Activated CD4-positive, alpha-beta memory T cell treated with anti-CD3 and anti-CD28 coated beads, Interleukin-2, amount 10 ng/mL, durations not matched to agents 7 days and 5 days (primary cell): Measurements from ENCODE around the gene SSNA1. TPM values are rescaled to one million over a fixed set of nuclear protein-coding genes. Genes with fewer than 3 reads are reported as not detected.
"Not testable (repeated sequence)": the region's sequence is repeated elsewhere in the genome, so short reads cannot be mapped to it uniquely, and the experiment has no call there.

Experiments
- CTCF ChIA-PET: fragments of 350-600 bp; sonication (Branson Sonifier 250); formaldehyde crosslinking; loops from one replicate; lab custom pipeline; 2021; ENCODE audit warnings: antibody characterized with exemption, inconsistent platforms; lab: Charles Lee
- POLR2A ChIA-PET: fragments of 350-600 bp; sonication (Branson Sonifier 250); formaldehyde crosslinking; loops from one replicate; lab custom pipeline; 2021; ENCODE audit warnings: antibody characterized with exemption; lab: Charles Lee
- DNase-seq: peaks from one replicate; pipeline ENCODE4 v3.0.0-alpha.2; 2020
- H3K27ac Mint-ChIP-seq: one replicate; pipeline ENCODE4 v1.8.0; 2021; ENCODE audit warnings: mild to moderate bottlenecking, mixed read lengths
- H3K27me3 Mint-ChIP-seq: one replicate; pipeline ENCODE4 v1.8.0; 2021; ENCODE audit warnings: mixed read lengths
- H3K36me3 Mint-ChIP-seq: one replicate; pipeline ENCODE4 v1.8.0; 2021; ENCODE audit warnings: low read depth, mixed read lengths
- H3K4me1 Mint-ChIP-seq: one replicate; pipeline ENCODE4 v1.8.0; 2021; ENCODE audit warnings: mixed read lengths
- H3K4me3 Mint-ChIP-seq: one replicate; pipeline ENCODE4 v1.8.0; 2021; ENCODE audit warnings: mild to moderate bottlenecking, mixed read lengths
- H3K9me3 Mint-ChIP-seq: one replicate; pipeline ENCODE4 v1.8.0; 2021; ENCODE audit warnings: mixed read lengths
- total RNA-seq, 2 experiments: library from RNA; stranded (reverse); gene quantifications; one replicate each; pipeline ENCODE4 v1.2.3, GENCODE V29; 2021

The SSNA1 gene
- total RNA-seq, 2 experiments from 2014 or later, result 70.0 to 76.3 TPM

DNA sequence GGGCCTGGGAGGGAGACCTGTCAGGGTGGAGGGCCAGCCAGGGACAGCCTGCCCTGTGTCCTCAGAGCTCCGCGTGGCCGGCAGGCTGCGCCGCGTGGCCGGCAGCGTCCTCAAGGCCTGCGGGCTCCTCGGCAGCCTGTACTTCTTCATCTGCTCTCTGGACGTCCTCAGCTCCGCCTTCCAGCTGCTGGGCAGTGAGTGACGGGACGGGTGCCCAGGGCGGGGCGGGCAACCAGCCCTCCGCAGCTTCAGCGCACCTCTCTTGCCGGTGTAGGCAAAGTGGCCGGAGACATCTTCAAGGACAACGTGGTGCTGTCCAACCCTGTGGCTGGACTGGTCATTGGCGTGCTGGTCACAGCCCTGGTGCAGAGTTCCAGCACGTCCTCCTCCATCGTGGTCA, 44.0 kb downstream of the SSNA1 start:
- Mint-ChIP-seq H3K27ac (no peak overlapping the region), H3K4me1 (peaks cover 7% of the 10 kb centered on the region), H3K27me3 (no peaks in the 10 kb centered on the region), H3K9me3 (no peaks in the 10 kb centered on the region), H3K4me3 (no peak overlapping the region), H3K36me3 (no peaks in the 10 kb centered on the region)
- DNase-seq, result no peak
- POLR2A ChIA-PET, result no interaction called here
- CTCF ChIA-PET, result no interaction called here

DNA sequence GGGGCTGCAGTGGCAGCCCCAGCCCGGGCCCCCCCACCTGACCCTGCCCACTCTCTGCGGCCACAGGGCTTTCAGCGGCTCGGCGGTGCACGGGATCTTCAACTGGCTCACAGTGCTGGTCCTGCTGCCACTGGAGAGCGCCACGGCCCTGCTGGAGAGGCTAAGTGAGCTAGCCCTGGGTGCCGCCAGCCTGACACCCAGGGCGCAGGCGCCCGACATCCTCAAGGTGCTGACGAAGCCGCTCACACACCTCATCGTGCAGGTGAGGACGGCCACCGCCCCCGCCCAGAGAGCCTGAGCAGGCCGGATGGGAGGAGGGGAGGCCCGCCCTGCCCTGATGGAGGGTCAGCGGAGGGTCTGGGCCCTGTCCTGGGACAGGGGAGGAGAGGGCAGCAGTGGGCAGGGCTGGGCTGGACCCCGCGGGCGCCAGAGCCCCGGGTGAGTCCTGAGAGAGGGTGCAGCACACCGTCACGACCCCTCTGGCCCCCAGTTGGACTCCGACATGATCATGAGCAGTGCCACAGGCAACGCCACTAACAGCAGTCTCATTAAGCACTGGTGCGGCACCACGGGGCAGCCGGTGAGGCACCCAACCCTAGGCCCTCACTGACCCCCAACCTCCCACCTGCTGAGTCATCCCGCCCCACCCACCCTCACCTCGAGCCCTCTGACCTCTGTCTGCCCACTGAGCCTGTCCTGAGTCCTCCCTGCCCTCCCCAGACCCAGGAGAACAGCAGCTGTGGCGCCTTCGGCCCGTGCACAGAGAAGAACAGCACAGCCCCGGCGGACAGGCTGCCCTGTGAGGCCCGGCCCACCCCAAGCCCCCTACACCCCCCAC, 44.9 kb downstream of the SSNA1 start:
- DNase-seq, result no peak
- H3K9me3 Mint-ChIP-seq, result no peaks in the 10 kb centered on the region
- CTCF ChIA-PET, result no interaction called here
- no peak overlapping the region for H3K4me3 Mint-ChIP-seq
- H3K27me3 Mint-ChIP-seq, result no peaks in the 10 kb centered on the region
- peaks cover 10% of the 10 kb centered on the region for H3K4me1 Mint-ChIP-seq
- no peaks in the 10 kb centered on the region for H3K36me3 Mint-ChIP-seq
- H3K27ac Mint-ChIP-seq, result no peak overlapping the region
- POLR2A ChIA-PET, result interaction anchor here (0.7 kb wide), 1 partner anchor 46 kb away, joined by 3 read pairs; no protein-coding TSS in a partner anchor

DNA sequence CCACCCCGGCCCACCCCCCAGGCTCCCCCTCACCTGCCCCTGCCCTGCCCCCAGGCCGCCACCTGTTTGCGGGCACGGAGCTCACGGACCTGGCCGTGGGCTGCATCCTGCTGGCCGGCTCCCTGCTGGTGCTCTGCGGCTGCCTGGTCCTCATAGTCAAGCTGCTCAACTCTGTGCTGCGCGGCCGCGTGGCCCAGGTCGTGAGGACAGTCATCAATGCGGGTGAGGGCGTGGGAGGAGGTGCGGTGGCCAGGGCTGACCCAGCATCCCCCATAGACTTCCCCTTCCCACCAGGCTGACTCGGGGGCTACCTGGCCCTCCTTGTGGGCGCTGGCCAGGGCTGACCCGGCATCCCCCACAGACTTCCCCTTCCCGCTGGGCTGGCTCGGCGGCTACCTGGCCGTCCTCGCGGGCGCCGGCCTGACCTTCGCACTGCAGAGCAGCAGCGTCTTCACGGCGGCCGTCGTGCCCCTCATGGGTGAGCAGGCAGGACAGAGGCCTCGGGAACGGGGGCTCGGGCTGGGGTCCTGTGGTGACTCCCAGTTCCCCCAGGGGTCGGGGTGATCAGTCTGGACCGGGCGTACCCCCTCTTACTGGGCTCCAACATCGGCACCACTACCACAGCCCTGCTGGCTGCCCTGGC, 45.7 kb downstream of the SSNA1 start:
- POLR2A ChIA-PET, result interaction anchor here (0.7 kb wide), 1 partner anchor 46 kb away, joined by 3 read pairs; no protein-coding TSS in a partner anchor
- Mint-ChIP-seq H3K27ac (no peak overlapping the region), H3K27me3 (no peaks in the 10 kb centered on the region), H3K4me1 (peaks cover 18% of the 10 kb centered on the region), H3K36me3 (no peaks in the 10 kb centered on the region), H3K9me3 (no peaks in the 10 kb centered on the region), H3K4me3 (no peak overlapping the region)
- CTCF ChIA-PET, result no interaction called here
- no peak for DNase-seq

DNA sequence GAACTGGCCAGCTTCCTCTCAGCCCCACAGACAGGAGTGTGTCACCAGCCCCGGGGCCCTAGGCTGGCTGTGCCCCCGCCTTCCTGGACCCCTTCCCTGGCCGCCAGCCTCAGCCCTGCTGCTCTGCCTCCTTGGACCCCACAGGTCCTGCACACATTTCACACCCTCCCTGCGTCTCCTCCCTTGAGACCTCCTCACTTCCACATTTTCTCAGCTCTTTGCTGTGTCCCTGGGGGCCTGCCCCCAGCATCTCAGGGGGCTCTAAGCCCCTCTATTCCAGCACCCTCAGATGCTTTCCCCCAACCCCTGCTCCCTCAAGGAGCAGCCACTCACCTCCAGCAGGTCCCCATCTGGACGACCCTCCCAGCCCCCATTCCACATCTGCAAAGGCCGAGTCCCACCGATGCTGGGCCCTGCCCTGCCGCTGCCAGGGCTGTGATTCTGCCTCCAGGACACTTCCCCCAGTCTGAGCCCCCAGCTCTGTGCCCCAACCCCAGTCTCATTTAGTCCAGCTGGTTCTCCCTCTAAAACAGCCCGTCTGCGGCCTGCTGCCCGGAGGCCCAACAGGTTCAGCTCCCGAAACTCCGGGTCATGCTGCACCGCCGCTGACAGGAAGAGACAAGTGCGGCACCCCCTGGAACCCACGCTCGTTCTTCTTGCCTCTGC, 46.4 kb downstream of the SSNA1 start:
- POLR2A ChIA-PET, result interaction anchor here (0.7 kb wide), 1 partner anchor 46 kb away, joined by 3 read pairs; the partner anchor contains the start of genes ANAPC2 and SSNA1
- H3K27ac Mint-ChIP-seq, result no peak overlapping the region
- no peaks in the 10 kb centered on the region for H3K27me3 Mint-ChIP-seq
- no peaks in the 10 kb centered on the region for H3K9me3 Mint-ChIP-seq
- no peak overlapping the region for H3K4me3 Mint-ChIP-seq
- no peak for DNase-seq
- CTCF ChIA-PET, result no interaction called here
- no peaks in the 10 kb centered on the region for H3K36me3 Mint-ChIP-seq
- H3K4me1 Mint-ChIP-seq, result peaks cover 23% of the 10 kb centered on the region

DNA sequence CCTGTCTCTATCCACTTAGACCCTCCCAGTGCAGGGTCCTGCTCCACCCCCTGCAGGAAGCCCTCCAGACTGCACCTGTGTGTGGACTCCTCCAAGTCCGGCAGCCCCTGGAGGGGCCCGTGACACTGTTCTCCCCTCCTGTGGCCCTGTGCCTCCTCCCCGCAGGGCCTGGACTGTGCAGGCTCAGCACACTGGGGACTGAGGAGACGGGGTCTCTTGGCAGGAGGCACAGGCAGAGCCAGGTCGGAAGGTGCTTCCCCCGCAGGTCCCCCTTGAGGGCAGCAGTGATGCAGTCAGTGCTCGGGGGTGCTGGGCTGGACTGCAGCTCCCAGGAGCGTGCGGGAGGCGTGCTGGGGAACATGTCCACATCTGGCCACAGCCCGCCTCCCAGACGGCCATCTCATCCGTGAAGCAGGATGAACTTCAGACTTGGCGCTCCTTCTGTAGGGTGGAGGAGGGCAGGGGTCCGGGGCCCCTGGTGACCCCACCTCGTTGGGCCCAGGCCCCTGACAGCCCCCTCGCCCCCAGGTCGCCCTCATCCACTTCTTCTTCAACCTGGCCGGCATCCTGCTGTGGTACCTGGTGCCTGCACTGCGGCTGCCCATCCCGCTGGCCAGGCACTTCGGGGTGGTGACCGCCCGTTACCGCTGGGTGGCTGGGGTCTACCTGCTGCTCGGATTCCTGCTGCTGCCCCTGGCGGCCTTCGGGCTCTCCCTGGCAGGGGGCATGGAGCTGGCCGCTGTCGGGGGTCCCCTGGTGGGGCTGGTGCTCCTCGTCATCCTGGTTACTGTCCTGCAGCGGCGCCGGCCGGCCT, 47.2 kb downstream of the SSNA1 start:
- Mint-ChIP-seq H3K27ac (no peak overlapping the region), H3K36me3 (no peaks in the 10 kb centered on the region), H3K9me3 (no peaks in the 10 kb centered on the region), H3K4me3 (no peak overlapping the region), H3K27me3 (no peaks in the 10 kb centered on the region), H3K4me1 (peaks cover 23% of the 10 kb centered on the region)
- CTCF ChIA-PET, result interaction anchor here (1.0 to 2.2 kb wide), 14 partner anchors 9 to 507 kb away, joined by 3 to 21 read pairs (median 6); partner anchors contain the start of genes MAN1B1, NELFB, NPDC1 and RNF224
- POLR2A ChIA-PET, result interaction anchor here (0.7 to 10.4 kb wide), 8 partner anchors 12 to 149 kb away, joined by 3 to 251 read pairs (median 5); partner anchors contain the start of genes ANAPC2, MAN1B1, NELFB and SSNA1
- DNase-seq, result no peak

DNA sequence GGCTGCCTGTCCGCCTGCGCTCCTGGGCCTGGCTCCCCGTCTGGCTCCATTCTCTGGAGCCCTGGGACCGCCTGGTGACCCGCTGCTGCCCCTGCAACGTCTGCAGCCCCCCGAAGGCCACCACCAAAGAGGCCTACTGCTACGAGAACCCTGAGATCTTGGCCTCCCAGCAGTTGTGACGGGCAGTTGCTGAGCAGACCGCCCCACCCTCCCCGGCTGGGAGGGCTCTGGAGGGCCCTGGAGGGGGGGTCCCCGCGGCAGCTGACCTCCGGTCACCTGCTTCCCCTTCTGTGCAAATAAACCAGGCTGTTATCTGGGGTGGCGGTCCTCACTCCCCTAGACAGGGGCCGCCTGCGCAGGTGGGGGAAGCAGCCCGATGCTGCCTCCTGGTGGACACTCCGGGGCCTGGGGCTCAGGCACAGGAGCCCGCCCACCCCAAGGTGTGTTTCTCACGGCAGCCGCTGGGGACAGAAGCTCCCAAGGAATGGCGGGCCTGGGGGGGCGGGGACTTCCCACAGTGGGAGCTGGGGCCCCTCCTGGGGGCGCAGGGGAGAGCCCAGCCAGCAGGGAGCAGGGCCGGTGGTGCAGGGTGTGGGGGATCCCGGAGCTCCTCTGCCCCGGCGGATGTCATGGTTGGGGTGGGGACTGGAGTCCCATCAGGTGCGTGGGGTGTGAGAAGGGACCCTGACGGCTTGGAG, 47.9 kb downstream of the SSNA1 start:
- no peaks in the 10 kb centered on the region for H3K27me3 Mint-ChIP-seq
- H3K27ac Mint-ChIP-seq, result no peak overlapping the region
- H3K4me3 Mint-ChIP-seq, result no peak overlapping the region
- peak; percentile 91 for DNase-seq
- no peaks in the 10 kb centered on the region for H3K9me3 Mint-ChIP-seq
- peaks cover 4% of the 10 kb centered on the region for H3K36me3 Mint-ChIP-seq
- H3K4me1 Mint-ChIP-seq, result peaks cover 25% of the 10 kb centered on the region
- CTCF ChIA-PET, result interaction anchor here (0.5 to 2.2 kb wide), 38 partner anchors 10 to 756 kb away, joined by 3 to 21 read pairs (median 4); partner anchors contain the start of genes ABCA2, AJM1, CYSRT1 and EHMT1
- POLR2A ChIA-PET, result interaction anchor here (0.8 to 10.4 kb wide), 11 partner anchors 11 to 206 kb away, joined by 3 to 251 read pairs (median 5); partner anchors contain the start of genes CYSRT1, MAN1B1, NELFB and STPG3

DNA sequence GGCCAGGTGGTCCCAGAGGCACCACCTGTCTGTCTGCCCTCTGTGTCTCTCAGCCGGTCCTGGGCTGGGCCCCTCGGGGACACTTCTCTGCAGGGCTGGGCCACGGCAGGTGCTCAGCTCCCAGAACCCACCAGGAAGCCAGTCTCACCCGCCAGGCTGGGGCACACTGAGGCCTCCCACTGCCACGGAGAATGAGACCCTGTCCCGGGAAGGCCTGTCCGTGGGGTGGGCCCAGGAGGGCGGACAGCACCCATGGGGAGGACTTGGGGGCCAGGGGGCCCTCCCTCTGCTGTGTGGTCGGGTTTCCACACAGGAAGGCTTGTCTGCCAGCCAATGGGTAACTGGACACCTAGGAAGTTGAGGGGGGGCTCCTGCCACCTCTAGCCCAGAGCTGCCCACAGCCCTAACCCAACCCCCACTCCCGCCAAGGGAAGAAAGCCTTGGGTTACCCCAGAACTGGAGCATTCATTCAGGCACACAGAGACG, 48.5 kb downstream of the SSNA1 start:
- no peaks in the 10 kb centered on the region for H3K9me3 Mint-ChIP-seq
- H3K27ac Mint-ChIP-seq, result no peak overlapping the region
- ChIA-PET POLR2A (interaction anchor here (0.8 to 10.4 kb wide), 11 partner anchors 12 to 206 kb away, joined by 3 to 251 read pairs (median 5); partner anchors contain the start of genes CYSRT1, MAN1B1, NELFB and STPG3), CTCF (interaction anchor here (0.5 to 2.2 kb wide), 38 partner anchors 9 to 756 kb away, joined by 3 to 21 read pairs (median 4); partner anchors contain the start of genes ABCA2, AJM1, CYSRT1 and EHMT1)
- DNase-seq, result no peak
- peaks cover 25% of the 10 kb centered on the region for H3K4me1 Mint-ChIP-seq
- H3K27me3 Mint-ChIP-seq, result no peaks in the 10 kb centered on the region
- no peak overlapping the region for H3K4me3 Mint-ChIP-seq
- H3K36me3 Mint-ChIP-seq, result peaks cover 7% of the 10 kb centered on the region

DNA sequence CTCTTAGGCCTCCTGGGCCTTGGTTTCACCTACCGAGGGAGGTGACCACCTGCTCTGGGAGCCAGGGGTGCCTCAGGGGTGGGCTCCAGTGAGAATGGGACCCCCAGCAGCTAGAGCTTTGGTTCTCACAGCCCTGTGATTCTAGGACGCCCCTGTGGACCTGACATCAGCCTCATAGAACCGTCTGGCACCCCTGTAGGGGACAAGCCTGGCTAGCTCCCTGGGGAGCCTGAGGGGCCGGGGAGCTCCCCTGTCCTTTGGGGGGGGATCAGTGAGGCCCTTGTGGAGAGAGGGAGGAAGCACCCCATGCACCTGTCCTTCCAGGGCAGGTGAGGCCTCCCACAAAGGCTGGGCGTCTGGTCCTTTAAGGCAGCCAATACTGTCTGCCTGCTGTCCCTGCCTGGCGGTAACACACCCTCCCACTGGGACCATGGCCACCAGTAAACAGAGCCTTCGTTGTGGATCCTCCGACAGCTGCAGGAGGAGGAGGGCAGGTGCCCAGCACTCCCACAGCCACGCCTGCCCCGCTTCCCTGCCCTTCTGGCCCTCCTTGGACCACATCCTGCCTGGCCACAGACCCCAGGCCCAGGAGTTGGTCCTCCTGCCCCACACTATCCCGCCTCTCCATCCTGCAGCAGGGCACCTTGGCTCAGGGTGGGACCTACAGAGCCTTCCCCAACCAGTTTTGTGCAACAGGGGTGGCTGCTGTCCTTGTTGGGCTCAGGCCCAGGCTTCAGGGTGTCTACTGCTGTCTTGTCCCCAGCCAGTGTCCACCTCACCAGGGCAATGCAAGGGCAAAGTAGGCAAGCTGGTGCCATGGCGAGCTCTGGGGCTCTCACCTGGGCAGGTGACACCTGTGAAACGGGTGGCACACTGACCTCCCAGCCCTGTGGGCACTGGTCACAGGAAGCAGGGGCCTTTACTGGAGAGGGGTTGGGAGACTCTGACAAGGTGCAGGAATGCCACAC, 49.6 kb downstream of the SSNA1 start:
- CTCF ChIA-PET, result interaction anchor here (0.6 to 2.2 kb wide), 12 partner anchors 11 to 191 kb away, joined by 4 to 21 read pairs (median 8); partner anchors contain the start of genes CYSRT1 and RNF224
- Mint-ChIP-seq H3K9me3 (no peaks in the 10 kb centered on the region), H3K36me3 (peaks cover 17% of the 10 kb centered on the region), H3K27me3 (no peaks in the 10 kb centered on the region), H3K4me3 (no peak overlapping the region), H3K27ac (no peak overlapping the region), H3K4me1 (peaks cover 36% of the 10 kb centered on the region)
- POLR2A ChIA-PET, result interaction anchor here (0.8 to 10.4 kb wide), 4 partner anchors 15 to 142 kb away, joined by 3 to 251 read pairs (median 22); partner anchors contain the start of genes DPP7, NELFB, STPG3 and TPRN
- no peak for DNase-seq

DNA sequence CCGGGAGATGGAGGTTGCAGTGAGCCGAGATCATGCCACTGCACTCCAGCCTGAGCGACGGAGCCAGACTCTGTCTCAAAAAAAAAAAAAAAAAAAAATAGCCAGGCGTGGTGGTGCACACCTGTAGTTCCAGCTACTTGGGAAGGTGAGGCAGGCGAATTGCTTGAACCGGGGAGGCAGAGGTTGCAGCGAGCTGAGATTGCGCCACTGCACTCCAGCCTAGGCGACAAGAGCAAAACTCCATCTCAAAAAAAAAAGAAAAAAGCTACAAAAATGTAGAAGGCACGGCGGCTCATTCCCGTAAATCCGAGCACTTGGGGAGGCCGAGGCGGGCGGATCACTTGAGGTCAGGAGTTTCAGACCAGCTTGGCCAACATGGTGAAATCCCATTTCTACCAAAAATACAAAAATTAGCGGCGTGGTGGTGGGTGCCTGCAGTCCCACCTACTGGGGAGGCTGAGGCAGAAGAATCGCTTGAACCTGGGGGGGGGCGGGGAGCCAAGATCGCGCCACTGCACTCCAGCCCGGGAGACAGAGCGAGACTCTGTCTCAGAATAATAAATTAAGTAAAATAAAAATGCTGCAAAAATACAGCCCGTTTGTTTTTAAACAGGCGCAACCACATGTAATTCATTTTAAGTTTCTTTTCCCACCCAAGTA, 51.2 kb downstream of the SSNA1 start:
- peak overlapping the region; percentile 72 for H3K4me3 Mint-ChIP-seq
- H3K36me3 Mint-ChIP-seq, result peaks cover 30% of the 10 kb centered on the region
- CTCF ChIA-PET, result interaction anchor here (0.9 to 2.6 kb wide), 10 partner anchors 15 to 213 kb away, joined by 3 to 12 read pairs (median 4); partner anchors contain the start of genes CYSRT1, NELFB and TOR4A
- H3K4me1 Mint-ChIP-seq, result peaks cover 47% of the 10 kb centered on the region
- POLR2A ChIA-PET, result interaction anchor here (0.7 to 10.4 kb wide), 39 partner anchors 9 to 836 kb away, joined by 3 to 251 read pairs (median 5); partner anchors contain the start of genes ANAPC2, CYSRT1, DPP7 and EHMT1
- H3K9me3 Mint-ChIP-seq, DNase-seq, H3K27me3 Mint-ChIP-seq: not testable (repeated sequence)
- H3K27ac Mint-ChIP-seq, result peak overlapping the region; percentile 67
